H1 (cell line): ENCODE data around the gene SLC7A7. TPM values are rescaled to one million over a fixed set of nuclear protein-coding genes. Genes with fewer than 3 reads are reported as not detected.
"Not testable (repeated sequence)": the region's sequence is repeated elsewhere in the genome, so short reads cannot be mapped to it uniquely, and the experiment has no call there.

ENCODE experiments used
- CTCF ChIA-PET: fragments of 300-600 bp; sonication (Branson Sonifier 250); formaldehyde crosslinking; loops from one replicate; lab custom pipeline; 2021; ENCODE audit not compliant: partially characterized antibody; lab: Charles Lee
- POLR2A ChIA-PET: fragments of 300-600 bp; sonication (Branson Sonifier 250); formaldehyde crosslinking; loops from one replicate; lab custom pipeline; 2021; ENCODE audit warnings: inconsistent platforms; ENCODE audit not compliant: partially characterized antibody; lab: Charles Lee
- DNase-seq, 2 experiments: peaks; one replicate each; pipeline versions ENCODE4 v3.0.0 to v3.0.0-alpha.2; 2010 to 2022; ENCODE audit warnings: low spot score in 2 of 2, low read depth in 1 of 2, mixed read lengths in 1 of 2
- FAIRE-seq: peaks from 2 replicates; lab custom pipeline; 2011; peaks lifted over from hg19 to GRCh38; lab: Jason Lieb, UNC
- H2AFZ ChIP-seq: 2 replicates; pipeline ENCODE4 v1.8.1; 2012; ENCODE audit warnings: low read length, inconsistent platforms
- H2AK5ac ChIP-seq: 2 replicates; pipeline ENCODE4 v1.6.1; 2013; ENCODE audit warnings: low read depth, low read length
- H2BK120ac ChIP-seq: replicated peaks from 2 replicates; pipeline ENCODE3; 2013; ENCODE audit warnings: low read depth, low read length, inconsistent platforms
- H2BK12ac ChIP-seq: 2 replicates; pipeline ENCODE4 v1.6.1; 2013; ENCODE audit warnings: low read depth, low read length
- H2BK15ac ChIP-seq: 2 replicates; pipeline ENCODE4 v1.6.1; 2013; ENCODE audit warnings: low read length
- H2BK20ac ChIP-seq: 2 replicates; pipeline ENCODE4 v1.6.1; 2013; ENCODE audit warnings: low read length
- H2BK5ac ChIP-seq: 2 replicates; pipeline ENCODE4 v1.6.1; 2013; ENCODE audit warnings: low read depth, low read length
- H3K14ac ChIP-seq: 2 replicates; pipeline ENCODE4 v1.6.1; 2013; ENCODE audit warnings: inconsistent platforms; ENCODE audit not compliant: insufficient read length
- H3K18ac ChIP-seq: 2 replicates; pipeline ENCODE4 v1.6.1; 2013; ENCODE audit warnings: low read length; ENCODE audit errors: extremely low read depth
- H3K23ac ChIP-seq: 2 replicates; pipeline ENCODE4 v1.6.1; 2013; ENCODE audit warnings: inconsistent platforms; ENCODE audit not compliant: insufficient read length
- H3K23me2 ChIP-seq: 2 replicates; pipeline ENCODE4 v1.6.1; 2013; ENCODE audit warnings: low read depth, low read length
- H3K27ac ChIP-seq: 2 replicates; pipeline ENCODE4 v1.6.1; 2011; ENCODE audit warnings: low read depth, low read length, inconsistent platforms
- H3K27me3 ChIP-seq, 4 experiments: replicated peaks in 1 of 4; 1 replicate in 1 of 4; 2 replicates in 3 of 4; pipeline versions ENCODE4 v1.6.1 to v1.8.1; 2011 to 2013; ENCODE audit warnings: low read length in 3 of 4, mild to moderate bottlenecking in 3 of 4, inconsistent platforms in 2 of 4, mixed read lengths in 2 of 4, moderate library complexity in 1 of 4; ENCODE audit not compliant: control insufficient read depth in 3 of 4, insufficient read depth in 3 of 4; ENCODE audit errors: extremely low read depth in 1 of 4
- H3K36me3 ChIP-seq, 4 experiments: 2 replicates each; pipeline versions ENCODE4 v1.6.1 to v1.8.1; 2011 to 2013; ENCODE audit warnings: mild to moderate bottlenecking in 4 of 4, low read length in 3 of 4, moderate library complexity in 2 of 4, control low read depth in 1 of 4, inconsistent platforms in 1 of 4; ENCODE audit not compliant: insufficient read depth in 4 of 4, control insufficient read depth in 2 of 4
- H3K4ac ChIP-seq: replicated peaks from 2 replicates; pipeline ENCODE3; 2013; ENCODE audit warnings: low read length, low read depth, mixed read lengths, inconsistent platforms; ENCODE audit not compliant: insufficient read length
- H3K4me1 ChIP-seq, 4 experiments: replicated peaks in 1 of 4; 1 replicate in 1 of 4; 2 replicates in 3 of 4; pipeline versions ENCODE4 v1.6.1 to v1.8.1; 2011 to 2013; ENCODE audit warnings: low read length in 3 of 4, inconsistent platforms in 2 of 4, mixed read lengths in 1 of 4; ENCODE audit not compliant: insufficient read depth in 4 of 4, control insufficient read depth in 3 of 4
- H3K4me2 ChIP-seq, 2 experiments: 2 replicates each; pipeline versions ENCODE4 v1.6.1 to v1.8.1; 2011 to 2013; ENCODE audit warnings: low read depth in 2 of 2, low read length in 2 of 2, control low read depth in 1 of 2, inconsistent platforms in 1 of 2, mild to moderate bottlenecking in 1 of 2; ENCODE audit not compliant: insufficient read depth in 1 of 2
- H3K4me3 ChIP-seq, 4 experiments: fragments of 200-600, 300-600 bp in 1 of 4; sonication (generic), shearing (Covaris generic), sonication (Bioruptor Twin) in 1 of 4; 2 replicates each; pipeline versions ENCODE4 v1.5.1 to v1.8.1; 2011 to 2016; ENCODE audit warnings: low read length in 4 of 4, low read depth in 3 of 4, control low read depth in 2 of 4, inconsistent platforms in 2 of 4, mild to moderate bottlenecking in 2 of 4, mixed read lengths in 1 of 4, moderate library complexity in 1 of 4; ENCODE audit not compliant: insufficient read depth in 2 of 4; ENCODE audit errors: extremely low read depth in 1 of 4
- H3K56ac ChIP-seq: replicated peaks from 2 replicates; pipeline ENCODE3; 2013; ENCODE audit warnings: low read depth, mild to moderate bottlenecking, mixed read lengths, low read length, inconsistent platforms; ENCODE audit not compliant: insufficient read length
- H3K79me1 ChIP-seq: 2 replicates; pipeline ENCODE4 v1.6.1; 2013; ENCODE audit warnings: low read depth, low read length, control low read depth
- H3K79me2 ChIP-seq, 2 experiments: 2 replicates each; pipeline versions ENCODE4 v1.6.1 to v1.8.1; 2012 to 2013; ENCODE audit warnings: low read length in 2 of 2, mild to moderate bottlenecking in 2 of 2, inconsistent platforms in 1 of 2; ENCODE audit not compliant: insufficient read depth in 2 of 2, control insufficient read depth in 1 of 2
- H3K9ac ChIP-seq, 4 experiments: replicated peaks in 1 of 4; 1 replicate in 1 of 4; 2 replicates in 3 of 4; pipeline versions ENCODE4 v1.6.1 to v1.8.1; 2011 to 2013; ENCODE audit warnings: low read depth in 3 of 4, low read length in 3 of 4, control low read depth in 2 of 4, mild to moderate bottlenecking in 2 of 4, moderate library complexity in 2 of 4, inconsistent platforms in 1 of 4; ENCODE audit errors: extremely low read depth in 1 of 4
- H3K9me3 ChIP-seq, 2 experiments: 2 replicates each; pipeline versions ENCODE4 v1.6.1 to v1.8.1; 2012 to 2013; ENCODE audit warnings: mild to moderate bottlenecking in 2 of 2, moderate library complexity in 2 of 2, control low read depth in 1 of 2, inconsistent platforms in 1 of 2, low read depth in 1 of 2, low read length in 1 of 2, mixed read lengths in 1 of 2; ENCODE audit not compliant: insufficient read depth in 2 of 2
- H4K20me1 ChIP-seq, 2 experiments: replicated peaks in 1 of 2; 2 replicates each; pipeline versions ENCODE3 to v1.8.1; 2011 to 2013; ENCODE audit warnings: inconsistent platforms in 2 of 2, low read length in 2 of 2, mild to moderate bottlenecking in 1 of 2; ENCODE audit not compliant: insufficient read depth in 2 of 2, control insufficient read depth in 1 of 2
- H4K5ac ChIP-seq: 2 replicates; pipeline ENCODE4 v1.6.1; 2013; ENCODE audit warnings: low read length, low read depth, mixed read lengths, inconsistent platforms; ENCODE audit not compliant: insufficient read length
- H4K8ac ChIP-seq: 2 replicates; pipeline ENCODE4 v1.8.0; 2013; ENCODE audit warnings: mild to moderate bottlenecking, moderate library complexity, low read length, inconsistent platforms; ENCODE audit not compliant: insufficient read depth; ENCODE audit errors: extremely low read depth
- H4K91ac ChIP-seq: replicated peaks from 2 replicates; pipeline ENCODE3; 2013; ENCODE audit warnings: low read length, mixed read lengths, inconsistent platforms; ENCODE audit not compliant: insufficient read length
- WGBS, 2 experiments: shearing (Covaris generic) in 1 of 2; methylation state at CpG; one replicate each; pipeline versions ENCODE4 v1.1.6 to v1.1.7; 2013 to 2015; ENCODE audit warnings: low lambda C conversion rate in 2 of 2, mixed read lengths in 2 of 2, inconsistent platforms in 1 of 2, low coverage in 1 of 2, missing lambda C conversion rate in 1 of 2; ENCODE audit not compliant: insufficient replicate concordance in 2 of 2, insufficient coverage in 1 of 2, insufficient read length in 1 of 2; ENCODE audit errors: extremely low coverage in 1 of 2, missing lambda C conversion rate in 1 of 2; 5-methylcytosine and 5-hydroxymethylcytosine counted together
- polyA plus RNA-seq, 7 experiments: library from polyadenylated mRNA; depleted of rRNA in 3 of 7; stranded (reverse) in 5 of 7; unstranded in 2 of 7; fragments of >200 nt in 5 of 7; fragments of 200-250 nt in 2 of 7; gene quantifications; 1 replicate in 5 of 7; 2 replicates in 1 of 7; 4 replicates in 1 of 7; pipeline versions ENCODE4 v1.2.1 to v1.2.3, GENCODE V29; 2011 to 2013; ENCODE audit warnings: missing spikeins in 2 of 7, mixed read lengths in 2 of 7
- total RNA-seq: library from RNA; stranded (reverse); fragmentation: NEBNext Ultra II Directional; extraction: Animal tissue kit (Norgen Biotek cat#: 25700); gene quantifications from 2 replicates; pipeline ENCODE4 v1.2.1, GENCODE V29; 2021

Gene SLC7A7
- total and polyA plus RNA-seq, 2 of the 8 experiments (the other 6 are each of a cell fraction or from before 2014, with no cell fraction given): 5.8 to 14.9 TPM

DNA sequence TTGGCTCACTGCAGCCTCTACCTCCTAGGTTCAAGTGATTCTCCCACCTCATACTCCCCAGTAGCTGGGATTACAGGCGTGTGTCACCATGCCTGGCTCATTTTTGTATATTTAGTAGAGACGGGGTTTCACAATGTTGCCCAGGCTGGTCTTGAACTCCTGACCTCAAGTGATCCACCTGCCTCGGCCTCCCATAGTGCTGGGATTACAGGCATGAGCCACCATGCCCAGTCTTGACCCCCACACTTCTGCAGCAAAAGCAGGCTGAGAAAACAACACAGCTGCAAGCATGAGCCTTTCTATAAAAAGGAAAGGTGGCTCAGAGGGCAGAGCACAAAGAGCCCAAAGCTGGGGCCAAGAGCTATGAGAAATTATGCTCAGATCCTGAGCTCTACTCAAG, 45.1 kb upstream of the SLC7A7 start:
- CTCF ChIA-PET: interaction anchor here (0.6 to 56.0 kb wide), 8 partner anchors 9 to 743 kb away, joined by 3 to 1562 read pairs (median 4); partner anchors contain the start of genes LRP10, MMP14, MRPL52 and SLC7A7

More for the DNA sequence above, 45.1 kb upstream of the SLC7A7 start:
- not testable (repeated sequence) for H2AK5ac ChIP-seq, H3K23me2 ChIP-seq, H2BK12ac ChIP-seq, H3K4me2 ChIP-seq, H3K36me3 ChIP-seq, FAIRE-seq, H3K56ac ChIP-seq, H2BK5ac ChIP-seq, H4K91ac ChIP-seq, H3K79me2 ChIP-seq, H3K27me3 ChIP-seq, H4K8ac ChIP-seq, H3K23ac ChIP-seq, H3K27ac ChIP-seq, H2AFZ ChIP-seq, H2BK20ac ChIP-seq, H3K9me3 ChIP-seq, H3K4ac ChIP-seq, H3K4me1 ChIP-seq, H2BK15ac ChIP-seq, H2BK120ac ChIP-seq, H3K14ac ChIP-seq, H4K5ac ChIP-seq, H3K18ac ChIP-seq, H3K4me3 ChIP-seq, DNase-seq, H3K79me1 ChIP-seq, H3K9ac ChIP-seq, H4K20me1 ChIP-seq
- POLR2A ChIA-PET: interaction anchor here (0.5 to 0.9 kb wide), 2 partner anchors 17 to 94 kb away, joined by 3 to 4 read pairs; partner anchors contain the start of gene OXA1L
- WGBS, 2 experiments: 83% methylated on average over 3 of the region's 3 CpGs; no CpG with 5 or more reads in 1 of the 2 experiments
